Vagina (tissue), 2 donors: ENCODE measurements around the gene PCDHA4. TPM values are rescaled to one million over a fixed set of nuclear protein-coding genes. Genes with fewer than 3 reads are reported as not detected.

Source experiments
- DNase-seq, 2 donors: peaks; one replicate each; pipeline ENCODE4 v3.0.0-alpha.2; 2017; ENCODE audit errors: extremely low spot score in 2 of 2
- H3K27ac ChIP-seq: fragments of 200-600 bp; sonication (generic); one replicate; pipeline ENCODE4 v1.5.1; 2019
- H3K27me3 ChIP-seq: fragments of 200-600 bp; sonication (generic); one replicate; pipeline ENCODE4 v1.5.1; 2019
- H3K36me3 ChIP-seq, 2 donors: fragments of 200-600 bp; sonication (generic); one replicate each; pipeline ENCODE4 v1.5.1; 2017 to 2019
- H3K4me1 ChIP-seq: fragments of 200-600 bp; sonication (generic); one replicate; pipeline ENCODE4 v1.5.1; 2019
- H3K4me3 ChIP-seq, 2 donors: fragments of 200-600 bp; sonication (generic); 1 replicate in 1 of 2; 2 replicates in 1 of 2; pipeline ENCODE4 v1.5.1; 2016 to 2019
- H3K9me3 ChIP-seq: fragments of 200-600 bp; sonication (generic); one replicate; pipeline ENCODE4 v1.5.1; 2019
- CTCF ChIP-seq, 3 experiments: fragments of 450-650 bp in 2 of 3; fragments of 200-600 bp in 1 of 3; sonication (generic) in 1 of 3; IDR thresholded peaks; one replicate each; pipeline ENCODE4 v1.5.1; 2017 to 2019; ENCODE audit warnings: antibody characterized with exemption in 3 of 3, mild to moderate bottlenecking in 2 of 3, moderate library complexity in 2 of 3
- POLR2A ChIP-seq, 2 donors: fragments of 450-650 bp; IDR thresholded peaks; one replicate each; pipeline ENCODE4 v1.6.1; 2017; ENCODE audit warnings: antibody characterized with exemption in 2 of 2, mild to moderate bottlenecking in 2 of 2, moderate library complexity in 2 of 2
- POLR2AphosphoS5 ChIP-seq, 2 donors: sonication (generic); formaldehyde crosslinking; IDR thresholded peaks; one replicate each; pipeline ENCODE4 v1.9.0; 2017; ENCODE audit warnings: antibody characterized with exemption in 2 of 2, mild to moderate bottlenecking in 2 of 2, low read depth in 1 of 2; ENCODE audit not compliant: insufficient read depth in 1 of 2
- intact Hi-C: fragments of 100-400 bp; cut with DNase I; formaldehyde crosslinking; loops from one replicate; pipeline ENCODE4 v1.15.1; 2023
- total RNA-seq: library from RNA; depleted of rRNA; stranded (reverse); fragments of >200 nt; gene quantifications from one replicate; pipeline ENCODE4 v1.2.3, GENCODE V29; 2016

The PCDHA4 gene
- 2.0 TPM for total RNA-seq

GRCh38 chr5:140806834-140807775 lies at the start of gene PCDHA4:
PCDHA4 (plus strand) TSS chr5:140807068.
- no peaks in the 10 kb centered on the region for H3K4me1 ChIP-seq
- intact Hi-C loops: no loop called here
- TF ChIP-seq POLR2A (IDR thresholded peaks at IDR 0.05) (no peak), CTCF (IDR thresholded peaks at IDR 0.05) (no peak), POLR2AphosphoS5 (IDR thresholded peaks at IDR 0.05; ENCODE audit: insufficient read depth in 1 of 2, low read depth in 1 of 2) (no peak)
- H3K36me3 ChIP-seq: no peaks in the 10 kb centered on the region
- no peaks in the 10 kb centered on the region for H3K27me3 ChIP-seq
- H3K27ac ChIP-seq: no peak within 1 kb of the TSS
- no peak for DNase-seq
- peaks cover 7% of the 10 kb centered on the region for H3K9me3 ChIP-seq
- H3K4me3 ChIP-seq: peak within 1 kb of the TSS; percentile 13 to 41

DNA sequence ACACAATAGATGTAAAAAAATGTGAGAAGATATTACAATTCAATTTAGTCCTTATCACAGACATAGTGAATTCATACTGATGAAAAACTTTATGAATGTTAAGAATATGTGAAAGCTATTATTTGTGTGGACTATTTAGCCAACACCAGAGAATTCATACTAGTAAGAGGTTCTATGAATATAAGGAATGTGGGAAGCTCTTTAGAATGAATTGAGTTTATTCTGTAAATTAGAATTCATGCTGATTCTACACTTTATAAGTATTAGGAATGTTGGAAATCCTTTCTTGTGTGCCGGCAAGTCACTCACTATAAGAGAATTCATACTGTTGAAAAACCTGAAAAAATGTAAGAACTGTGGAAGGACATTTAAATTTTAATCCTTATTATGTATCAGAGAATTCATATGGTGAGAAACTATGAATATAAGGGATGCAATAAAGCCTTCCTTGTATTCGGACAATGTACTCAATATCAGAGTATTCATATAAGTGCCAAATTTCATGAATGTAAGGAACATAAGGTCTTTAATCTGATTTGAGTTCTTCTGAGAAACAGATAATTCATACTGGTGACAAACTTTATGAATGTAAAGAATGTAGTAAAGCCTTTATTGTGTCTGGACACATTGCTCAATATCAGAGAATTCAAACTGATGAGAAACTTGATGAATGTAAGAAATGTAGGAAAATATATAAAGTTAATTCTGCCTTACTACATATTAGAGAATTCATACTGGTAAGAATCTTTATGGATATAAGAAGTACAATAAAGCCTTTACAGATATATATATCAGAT lies 42.5 kb upstream of the PCDHA4 start:
- H3K4me1 ChIP-seq: no peaks in the 10 kb centered on the region
- no peaks in the 10 kb centered on the region for H3K27me3 ChIP-seq
- DNase-seq: no peak
- H3K36me3 ChIP-seq: no peaks in the 10 kb centered on the region
- intact Hi-C loops: no loop called here
- TF ChIP-seq POLR2A (IDR thresholded peaks at IDR 0.05): no peak
- no peak for TF ChIP-seq CTCF (IDR thresholded peaks at IDR 0.05)
- TF ChIP-seq POLR2AphosphoS5 (IDR thresholded peaks at IDR 0.05; ENCODE audit: insufficient read depth in 1 of 2, low read depth in 1 of 2): no peak
- H3K27ac ChIP-seq: no peak overlapping the region
- peaks cover 67% of the 10 kb centered on the region for H3K9me3 ChIP-seq
- no peak overlapping the region for H3K4me3 ChIP-seq

GRCh38 chr5:140767444-140767843 lies 39.4 kb upstream of the PCDHA4 start:
- no peaks in the 10 kb centered on the region for H3K4me1 ChIP-seq
- H3K4me3 ChIP-seq: no peak overlapping the region
- intact Hi-C loops: no loop called here
- H3K36me3 ChIP-seq: no peaks in the 10 kb centered on the region
- TF ChIP-seq CTCF (IDR thresholded peaks at IDR 0.05) (no peak), POLR2A (IDR thresholded peaks at IDR 0.05) (no peak)
- no peaks in the 10 kb centered on the region for H3K27me3 ChIP-seq
- no peak overlapping the region for H3K27ac ChIP-seq
- H3K9me3 ChIP-seq: peaks cover 58% of the 10 kb centered on the region
- no peak for DNase-seq

- Histone ChIP-seq H3K4me3 (no peak overlapping the region), H3K36me3 (no peaks in the 10 kb centered on the region), H3K27ac (no peak overlapping the region), H3K9me3 (no peaks in the 10 kb centered on the region), H3K4me1 (no peaks in the 10 kb centered on the region), H3K27me3 (no peaks in the 10 kb centered on the region)
- DNase-seq: no peak
- TF ChIP-seq CTCF (IDR thresholded peaks at IDR 0.05): no peak
- no peak for TF ChIP-seq POLR2A (IDR thresholded peaks at IDR 0.05)
- no peak for TF ChIP-seq POLR2AphosphoS5 (IDR thresholded peaks at IDR 0.05; ENCODE audit: insufficient read depth in 1 of 2, low read depth in 1 of 2)
- intact Hi-C loops: no loop called here
Observed at GRCh38 chr5:140780512-140780911, 26.4 kb upstream of the PCDHA4 start.
